Measurements from ENCODE around the gene PLCD1. TPM values are rescaled to one million over a fixed set of nuclear protein-coding genes. Genes with fewer than 3 reads are reported as not detected.

PLCD1 gene
- total RNA-seq, 1 experiment from 2014 or later, result 27.1 TPM

- Histone ChIP-seq H3K9me3 (ENCODE audit: control insufficient read depth, low read depth, low read length) (no peaks in the 10 kb centered on the region), H4K91ac (ENCODE audit: insufficient read length, low read depth, low read length) (no peak overlapping the region), H2BK12ac (ENCODE audit: insufficient read length, low read depth, low read length) (no peak overlapping the region), H3K9ac (ENCODE audit: extremely low read depth, insufficient read length, low read length) (no peak overlapping the region), H3K23ac (ENCODE audit: insufficient read length, low read depth, low read length) (no peak overlapping the region), H2BK20ac (ENCODE audit: low read depth, low read length, poor library complexity, severe bottlenecking) (no peak overlapping the region), H3K27ac (ENCODE audit: insufficient read length, low read depth, low read length) (no peak overlapping the region), H4K8ac (replicated peaks; ENCODE audit: insufficient read length, low read depth, low read length) (no peak overlapping the region), H3K4me1 (ENCODE audit: insufficient read depth, low read length) (peaks cover 3% of the 10 kb centered on the region; the same call in 1 of the 2 replicates), H3K79me1 (ENCODE audit: insufficient read depth, low read depth, low read length, poor library complexity, severe bottlenecking) (no peaks in the 10 kb centered on the region), H3K23me2 (ENCODE audit: insufficient read length, low read depth, low read length, poor library complexity, severe bottlenecking) (no peaks in the 10 kb centered on the region), H2BK5ac (ENCODE audit: insufficient read length, low read length) (no peak overlapping the region), H4K20me1 (ENCODE audit: control insufficient read depth, insufficient read depth, insufficient read length) (no peaks in the 10 kb centered on the region), H4K5ac (ENCODE audit: insufficient read length, low read depth, low read length) (no peak overlapping the region), H3K56ac (ENCODE audit: insufficient read length, low read depth, low read length) (no peak overlapping the region), H2AK5ac (ENCODE audit: insufficient read length, low read length) (no peak overlapping the region), H3K14ac (ENCODE audit: insufficient read depth, low read length) (no peak overlapping the region), H3K4me2 (ENCODE audit: insufficient read depth, insufficient read length, low read length) (no peak overlapping the region), H3K27me3 (ENCODE audit: insufficient read depth, low read length) (no peaks in the 10 kb centered on the region), H3T11ph (ENCODE audit: low read length) (no peak overlapping the region), H2AFZ (ENCODE audit: low read length) (no peak overlapping the region), H3K4ac (ENCODE audit: low read depth, low read length) (no peak overlapping the region), H3K18ac (ENCODE audit: insufficient read length, low read depth, low read length) (no peak overlapping the region), H2BK15ac (ENCODE audit: low read depth, low read length) (no peak overlapping the region), H3K79me2 (ENCODE audit: insufficient read depth, low read length) (no peaks in the 10 kb centered on the region), H2BK120ac (ENCODE audit: low read depth, low read length, poor library complexity, severe bottlenecking) (no peak overlapping the region)
- no CpG with 5 or more reads among the region's 7 CpGs for WGBS (ENCODE audit: extremely low coverage, insufficient read length, low lambda C conversion rate)
- peak; percentile 89 for TF ChIP-seq CTCF (conservative IDR thresholded peaks at IDR 0.05)
- peak; percentile 86 for DNase-seq
- Mint-ChIP-seq H3K9me3 (no peaks in the 10 kb centered on the region), H3K27ac (no peak overlapping the region), H3K4me3 (no peak overlapping the region), H3K36me3 (ENCODE audit: insufficient read depth in 1 of 3, low read depth in 3 of 3) (peaks cover 2 to 4% (median 4%) of the 10 kb centered on the region in 3 experiments; a peak in 6 of 7 replicates), H3K4me1 (peaks cover 16 to 19% of the 10 kb centered on the region in 2 experiments), H3K27me3 (ENCODE audit: low read depth) (no peaks in the 10 kb centered on the region; the same call in 1 of the 2 replicates)
Measured at GRCh38 chr3:37967260-37967881, 62.1 kb downstream of the PLCD1 start.

Data from H9 (cell line).